ENCODE data around the gene ACLY. TPM values are rescaled to one million over a fixed set of nuclear protein-coding genes. Genes with fewer than 3 reads are reported as not detected.
A peak's percentile ranks its signal among the peaks of the same experiment; 100 is the strongest.
"Not testable (repeated sequence)": the region's sequence is repeated elsewhere in the genome, so short reads cannot be mapped to it uniquely, and the experiment has no call there.

Gene ACLY
- polyA plus RNA-seq, 10 donors = 48.4 to 77.4 (median 58.5) TPM

- peak; percentile 43 to 86 (median 67) for DNase-seq
Measured at GRCh38 chr17:41835800-41836549, 82.8 kb downstream of the ACLY start, which contains the start of gene NT5C3B. TSS of gene NT5C3B (minus strand) at chr17:41836232. CDS start at chr17:41836193, 39 bp downstream.

DNA sequence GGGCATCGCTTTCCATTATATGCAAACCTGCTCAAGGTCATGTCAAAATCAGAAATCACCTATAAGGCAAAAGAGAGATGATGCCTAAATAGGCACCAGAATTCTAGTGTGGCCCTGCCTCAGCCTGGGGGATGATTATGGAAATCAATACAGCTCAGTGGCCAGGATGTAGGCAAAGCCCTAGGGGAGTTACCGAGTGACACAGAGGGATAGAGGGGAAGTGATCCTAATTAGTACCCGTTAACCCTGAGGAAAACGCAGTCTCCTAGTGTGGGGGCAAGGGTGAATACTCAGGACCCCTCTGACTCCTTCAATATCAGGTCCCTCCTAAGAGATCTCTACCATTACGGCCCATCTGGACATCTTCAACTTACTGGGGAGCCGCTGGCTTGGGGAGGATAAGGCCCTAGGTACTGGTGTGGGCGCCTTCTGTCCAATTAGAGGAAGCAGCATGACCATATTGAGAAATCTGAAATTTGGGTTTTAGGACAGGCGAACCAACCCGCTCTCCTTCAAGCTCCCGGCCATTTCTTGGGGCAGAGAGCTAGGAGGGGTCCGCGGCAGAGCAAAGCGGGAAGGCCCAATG, 83.4 kb downstream of the ACLY start:
- no peak for DNase-seq

DNA sequence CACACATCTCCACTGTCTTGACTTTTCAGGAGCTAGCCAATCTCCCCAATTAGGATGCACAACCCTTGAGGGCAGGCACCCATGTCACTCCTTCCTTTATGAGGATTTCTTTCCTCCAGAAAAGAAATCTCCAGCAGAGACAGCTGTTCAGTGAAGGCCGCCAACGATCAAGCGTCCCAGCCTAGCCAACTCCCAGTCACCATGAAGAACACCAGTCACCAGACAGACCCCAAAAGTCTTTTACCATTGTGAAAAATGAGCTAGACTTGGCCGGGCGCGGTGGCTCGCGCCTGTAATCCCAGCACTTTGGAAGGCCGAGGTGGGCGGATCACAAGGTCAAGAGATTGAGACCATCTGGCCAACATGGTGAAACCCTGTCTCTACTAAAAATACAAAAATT, 88.8 kb downstream of the ACLY start:
- not testable (repeated sequence) for DNase-seq

DNA sequence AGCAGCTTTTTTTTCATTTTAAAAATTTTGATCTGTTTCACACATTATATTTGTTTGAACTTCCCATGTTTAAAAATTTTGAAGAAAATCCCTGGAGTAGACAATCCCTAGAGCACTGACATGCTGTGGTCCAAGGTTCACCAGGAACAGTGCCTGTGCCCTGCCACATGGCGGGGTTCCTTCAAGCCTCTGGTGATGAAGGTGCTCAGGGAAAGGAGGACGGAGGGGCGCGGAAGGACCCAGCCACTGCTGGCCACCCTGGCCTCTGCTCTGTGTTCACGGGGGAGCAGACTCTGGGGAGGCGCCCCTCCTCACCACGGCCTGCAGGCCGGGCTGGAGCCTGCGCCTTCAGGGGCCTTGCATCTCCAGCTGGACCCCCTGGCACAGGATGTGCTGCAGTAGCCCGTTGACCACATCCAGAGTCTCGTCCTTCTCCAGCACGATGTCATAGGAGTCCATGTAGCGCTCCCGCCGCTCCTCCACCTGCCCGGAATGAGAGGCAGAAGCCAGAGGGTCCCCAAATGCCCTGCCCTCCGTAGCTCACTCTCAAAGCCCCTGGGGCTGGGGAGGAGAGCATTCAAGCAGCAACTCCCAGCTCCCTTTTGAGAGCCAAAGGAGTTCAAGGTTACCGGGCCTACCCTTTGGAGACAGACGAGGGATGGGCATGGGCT, 93.4 kb downstream of the ACLY start:
- no peak for DNase-seq

DNA sequence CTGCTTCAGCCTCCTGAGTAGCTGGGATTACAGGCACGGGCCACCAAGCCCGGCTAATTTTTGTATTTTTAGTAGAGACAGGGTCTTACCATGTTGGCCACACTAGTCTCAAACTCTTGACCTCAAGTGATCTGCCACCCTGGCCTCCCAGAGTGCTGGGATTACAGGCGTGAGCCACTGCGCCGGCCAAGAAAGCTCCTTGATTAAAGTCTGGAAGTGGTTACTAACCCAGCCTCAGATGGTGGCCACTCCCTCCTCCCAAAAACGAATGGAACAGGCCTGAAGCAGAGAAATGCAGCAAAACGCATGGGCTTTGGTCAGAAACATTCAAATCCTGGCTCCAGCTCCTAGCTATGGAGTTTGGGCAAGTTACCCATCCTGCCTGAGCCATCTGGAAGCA, 94.7 kb downstream of the ACLY start:
- DNase-seq = no peak

GRCh38 chr17:41823580-41823979, 95.2 kb downstream of the ACLY start:
- DNase-seq = no peak

DNA sequence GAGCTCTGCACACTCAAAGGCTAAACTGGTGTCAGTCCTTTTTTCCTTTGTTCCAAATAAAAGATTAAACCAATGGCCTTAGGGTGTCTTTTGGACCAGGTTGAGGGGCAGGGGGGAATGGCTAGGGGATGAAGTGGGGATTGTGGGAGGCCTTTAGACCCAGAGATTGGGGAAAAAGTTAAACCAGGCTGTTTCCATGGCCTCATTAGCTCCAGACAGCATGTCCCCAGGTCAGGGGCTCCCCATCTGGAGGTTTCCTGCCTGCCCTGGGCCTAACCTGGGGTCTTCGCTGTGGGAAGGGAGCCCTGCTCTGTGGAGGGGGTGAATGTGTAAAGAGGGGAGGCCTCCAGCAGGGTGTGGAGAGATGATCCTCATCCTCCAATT, 95.6 kb downstream of the ACLY start:
- DNase-seq = no peak

GRCh38 chr17:41822216-41823140, 96.3 kb downstream of the ACLY start:
- no peak for DNase-seq

DNA sequence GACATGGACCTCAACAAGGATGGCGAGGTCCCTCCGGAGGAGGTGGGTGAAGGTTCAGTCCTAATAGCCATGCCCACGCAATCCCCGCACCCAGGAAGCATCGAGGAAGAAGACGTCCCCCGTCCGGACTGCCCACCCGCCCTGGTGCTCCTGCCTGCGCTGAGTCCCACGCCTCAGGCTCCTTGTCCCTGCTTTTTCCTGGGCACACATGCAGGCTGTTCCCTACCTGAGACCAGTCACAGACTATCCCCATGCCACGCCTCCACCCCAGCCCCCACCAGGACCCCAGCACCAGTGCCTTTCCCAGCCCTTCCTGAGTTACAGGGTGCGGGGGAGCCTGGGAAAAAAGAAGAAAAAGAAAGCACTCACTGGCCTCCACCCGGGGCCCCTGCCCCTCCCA, 97.0 kb downstream of the ACLY start:
- DNase-seq = no peak

GRCh38 chr17:41818024-41818423, 100.7 kb downstream of the ACLY start:
- DNase-seq = no peak

Other genes with a start within 250 kb of the ACLY start
- 100 to 1,000 TPM; 761 to 893 (median 828) TPM for gene EIF1, start 230.1 kb downstream of the ACLY start, polyA plus RNA-seq (ENCODE audit: insufficient read length in 10 of 10)
- under 1 TPM in 1 of 10 donors, not detected in 9; 0.72 TPM for gene GAST, start 206.6 kb downstream of the ACLY start, polyA plus RNA-seq (ENCODE audit: insufficient read length in 10 of 10)
- under 1 TPM in 8 of 10 donors, not detected in 2; 0.04 to 0.32 (median 0.08) TPM for gene HAP1, start 184.3 kb downstream of the ACLY start, polyA plus RNA-seq (ENCODE audit: insufficient read length in 10 of 10)
- gene JUP, start 132.2 kb downstream of the ACLY start, polyA plus RNA-seq (ENCODE audit: insufficient read length in 10 of 10) = 10 to 100 TPM; 26.8 to 68.0 (median 32.1) TPM
- gene P3H4, start 107.0 kb downstream of the ACLY start, polyA plus RNA-seq (ENCODE audit: insufficient read length in 10 of 10) = 10 to 100 TPM; 27.6 to 59.2 (median 40.2) TPM
- gene FKBP10, start 105.9 kb downstream of the ACLY start, polyA plus RNA-seq (ENCODE audit: insufficient read length in 10 of 10) = 100 to 1,000 TPM; 104 to 191 (median 135) TPM
- gene NT5C3B, start 82.7 kb downstream of the ACLY start, polyA plus RNA-seq (ENCODE audit: insufficient read length in 10 of 10) = 10 to 100 TPM; 32.4 to 79.1 (median 45.9) TPM
- under 1 TPM in 4 of 10 donors, not detected in 6; 0.15 to 0.43 (median 0.18) TPM for gene KLHL10, start 81.1 kb downstream of the ACLY start, polyA plus RNA-seq (ENCODE audit: insufficient read length in 10 of 10)
- 1 to 10 TPM; 4.4 to 6.4 (median 5.6) TPM for gene KLHL11, start 53.5 kb downstream of the ACLY start, polyA plus RNA-seq (ENCODE audit: insufficient read length in 10 of 10)
- 1 to 10 TPM in 1 of 10 donors, under 1 TPM in 9; 0.53 to 1.2 (median 0.71) TPM for gene ODAD4, start 11.7 kb upstream of the ACLY start, polyA plus RNA-seq (ENCODE audit: insufficient read length in 10 of 10)
- gene CNP, start 47.8 kb upstream of the ACLY start, polyA plus RNA-seq (ENCODE audit: insufficient read length in 10 of 10) = 10 to 100 TPM; 34.3 to 62.8 (median 41.1) TPM
- gene DNAJC7, start 98.5 kb upstream of the ACLY start, polyA plus RNA-seq (ENCODE audit: insufficient read length in 10 of 10) = 100 to 1,000 TPM in 2 of 10 donors, 10 to 100 TPM in 8; 79.1 to 109 (median 91.0) TPM
- 10 to 100 TPM; 32.9 to 50.9 (median 41.2) TPM for gene NKIRAS2, start 101.1 kb upstream of the ACLY start, polyA plus RNA-seq (ENCODE audit: insufficient read length in 10 of 10)
- gene C17orf113, start 131.7 kb upstream of the ACLY start, polyA plus RNA-seq (ENCODE audit: insufficient read length in 10 of 10) = 1 to 10 TPM in 6 of 10 donors, under 1 TPM in 4; 0.87 to 1.7 (median 1.0) TPM
- gene ZNF385C, start 179.5 kb upstream of the ACLY start, polyA plus RNA-seq (ENCODE audit: insufficient read length in 10 of 10) = 10 to 100 TPM in 2 of 10 donors, 1 to 10 TPM in 8; 4.3 to 16.1 (median 7.8) TPM
- gene DHX58, start 193.8 kb upstream of the ACLY start, polyA plus RNA-seq (ENCODE audit: insufficient read length in 10 of 10) = 1 to 10 TPM; 3.7 to 8.7 (median 5.2) TPM
- gene KAT2A, start 202.4 kb upstream of the ACLY start, polyA plus RNA-seq (ENCODE audit: insufficient read length in 10 of 10) = 10 to 100 TPM; 28.7 to 62.9 (median 44.1) TPM
- under 1 TPM in 9 of 10 donors, not detected in 1; 0.11 to 0.38 (median 0.21) TPM for gene HSPB9, start 203.9 kb upstream of the ACLY start, polyA plus RNA-seq (ENCODE audit: insufficient read length in 10 of 10)
- 10 to 100 TPM; 49.8 to 89.5 (median 63.1) TPM for gene RAB5C, start 236.0 kb upstream of the ACLY start, polyA plus RNA-seq (ENCODE audit: insufficient read length in 10 of 10)

Data from muscle of back (tissue), 11 donors.